Lower leg skin (tissue), 4 donors: ENCODE results near the gene LRRFIP1. TPM values are rescaled to one million over a fixed set of nuclear protein-coding genes. Genes with fewer than 3 reads are reported as not detected.

Source experiments
- DNase-seq, 2 donors: peaks; one replicate each; pipeline ENCODE4 v3.0.0-alpha.2; 2019; ENCODE audit warnings: low spot score in 2 of 2
- H3K4me3 ChIP-seq: fragments of 200-600 bp; sonication (generic); 2 replicates; pipeline ENCODE4 v1.5.1; 2017; ENCODE audit warnings: mild to moderate bottlenecking, low read depth; ENCODE audit not compliant: poor library complexity, severe bottlenecking
- POLR2A ChIP-seq, 2 donors: fragments of 450-650 bp; IDR thresholded peaks; one replicate each; pipeline ENCODE4 v1.6.1; 2016 to 2017; ENCODE audit warnings: antibody characterized with exemption in 2 of 2, mild to moderate bottlenecking in 1 of 2, moderate library complexity in 1 of 2
- WGBS, 2 donors: methylation state at CpG; one replicate each; pipeline ENCODE4 v1.1.5; 2018; 5-methylcytosine and 5-hydroxymethylcytosine counted together
- intact Hi-C: fragments of 100-400 bp; cut with DNase I; formaldehyde crosslinking; loops from one replicate; pipeline ENCODE4 v1.15.0; 2023; ENCODE audit warnings: low total_unique reads
- total RNA-seq, 4 donors: library from RNA; depleted of rRNA; stranded (reverse); fragments of >200 nt; gene quantifications; one replicate each; pipeline ENCODE4 v1.1.0, GENCODE V29; 2016
- TF ChIP-seq, protein P1 (sequence below), 3 donors: fragments of 450-650 bp; IDR thresholded peaks; one replicate each; pipeline ENCODE4 v1.5.1; 2016; ENCODE audit warnings: antibody characterized with exemption in 3 of 3, mild to moderate bottlenecking in 3 of 3, moderate library complexity in 2 of 3

The LRRFIP1 gene
- total RNA-seq, 4 donors from 2014 or later = 45.5 to 88.0 (median 67.5) TPM

DNA sequence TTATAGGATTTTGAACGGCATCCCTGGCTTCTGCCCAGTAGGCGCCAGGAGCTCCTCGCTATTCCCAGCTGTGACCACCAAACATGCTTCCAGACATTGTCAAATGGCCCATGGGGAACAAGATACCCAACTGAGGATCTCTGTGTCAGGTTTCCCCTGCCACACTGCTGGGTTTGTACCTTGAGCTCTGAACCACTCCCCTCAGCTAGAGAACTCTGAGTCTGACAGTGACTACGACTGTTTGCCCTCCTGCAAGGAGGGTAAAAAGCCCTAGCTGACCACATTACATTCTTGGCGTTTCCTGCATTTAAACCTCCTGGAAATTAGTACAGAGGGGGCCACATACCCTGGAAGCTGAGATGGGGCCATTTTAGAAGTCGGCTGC, 12.4 kb downstream of the LRRFIP1 start:
- no peak for DNase-seq
- 90 to 91% methylated on average over 6 of the region's 6 CpGs for WGBS, 2 donors
- intact Hi-C loops = no loop called here
- H3K4me3 ChIP-seq = no peak overlapping the region
- TF ChIP-seq, protein P1, sequence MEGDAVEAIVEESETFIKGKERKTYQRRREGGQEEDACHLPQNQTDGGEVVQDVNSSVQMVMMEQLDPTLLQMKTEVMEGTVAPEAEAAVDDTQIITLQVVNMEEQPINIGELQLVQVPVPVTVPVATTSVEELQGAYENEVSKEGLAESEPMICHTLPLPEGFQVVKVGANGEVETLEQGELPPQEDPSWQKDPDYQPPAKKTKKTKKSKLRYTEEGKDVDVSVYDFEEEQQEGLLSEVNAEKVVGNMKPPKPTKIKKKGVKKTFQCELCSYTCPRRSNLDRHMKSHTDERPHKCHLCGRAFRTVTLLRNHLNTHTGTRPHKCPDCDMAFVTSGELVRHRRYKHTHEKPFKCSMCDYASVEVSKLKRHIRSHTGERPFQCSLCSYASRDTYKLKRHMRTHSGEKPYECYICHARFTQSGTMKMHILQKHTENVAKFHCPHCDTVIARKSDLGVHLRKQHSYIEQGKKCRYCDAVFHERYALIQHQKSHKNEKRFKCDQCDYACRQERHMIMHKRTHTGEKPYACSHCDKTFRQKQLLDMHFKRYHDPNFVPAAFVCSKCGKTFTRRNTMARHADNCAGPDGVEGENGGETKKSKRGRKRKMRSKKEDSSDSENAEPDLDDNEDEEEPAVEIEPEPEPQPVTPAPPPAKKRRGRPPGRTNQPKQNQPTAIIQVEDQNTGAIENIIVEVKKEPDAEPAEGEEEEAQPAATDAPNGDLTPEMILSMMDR (IDR thresholded peaks at IDR 0.05) = no peak
- TF ChIP-seq POLR2A (IDR thresholded peaks at IDR 0.05) = no peak

GRCh38 chr2:237640493-237640998, 13.2 kb downstream of the LRRFIP1 start:
- peak in 1 of 2 donors; percentile 70 for DNase-seq
- intact Hi-C loops = no loop called here
- TF ChIP-seq POLR2A (IDR thresholded peaks at IDR 0.05) = no peak
- TF ChIP-seq, protein P1 (IDR thresholded peaks at IDR 0.05) = no peak
- 91 to 94% methylated on average over 12 of the region's 12 CpGs for WGBS, 2 donors
- no peak overlapping the region for H3K4me3 ChIP-seq

GRCh38 chr2:237642038-237642734, 14.8 kb downstream of the LRRFIP1 start:
- DNase-seq = peak in 1 of 2 donors; percentile 39
- H3K4me3 ChIP-seq = no peak overlapping the region
- WGBS, 2 donors = 90 to 92% methylated on average over 9 to 10 of the region's 12 CpGs
- intact Hi-C loops = no loop called here
- TF ChIP-seq POLR2A (IDR thresholded peaks at IDR 0.05) = no peak
- TF ChIP-seq, protein P1 (IDR thresholded peaks at IDR 0.05) = no peak

DNA sequence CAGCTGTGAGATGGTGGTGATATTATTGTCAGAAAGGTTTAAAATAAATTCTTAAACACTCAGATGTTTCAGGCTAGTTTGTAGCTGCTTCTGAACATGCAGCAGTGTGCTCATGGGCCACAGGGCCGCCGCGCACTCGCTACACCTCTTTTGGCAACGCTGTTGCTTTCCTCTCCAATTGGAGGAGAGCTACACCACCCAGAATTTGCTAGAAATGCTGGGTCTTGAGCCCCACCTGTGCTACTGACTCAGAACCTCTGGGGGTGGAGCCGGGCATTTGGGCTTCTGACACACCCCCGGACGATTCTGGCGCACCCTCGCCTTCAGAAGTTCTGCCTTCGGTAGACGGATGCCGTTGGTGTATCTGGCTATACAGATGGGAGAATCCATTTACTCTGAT, 15.7 kb downstream of the LRRFIP1 start:
- peak in 1 of 2 donors; percentile 49 for DNase-seq
- intact Hi-C loops = no loop called here
- WGBS, 2 donors = 89 to 91% methylated on average over 13 of the region's 13 CpGs
- TF ChIP-seq, protein P1 (IDR thresholded peaks at IDR 0.05) = no peak
- TF ChIP-seq POLR2A (IDR thresholded peaks at IDR 0.05) = no peak
- H3K4me3 ChIP-seq = no peak overlapping the region

DNA sequence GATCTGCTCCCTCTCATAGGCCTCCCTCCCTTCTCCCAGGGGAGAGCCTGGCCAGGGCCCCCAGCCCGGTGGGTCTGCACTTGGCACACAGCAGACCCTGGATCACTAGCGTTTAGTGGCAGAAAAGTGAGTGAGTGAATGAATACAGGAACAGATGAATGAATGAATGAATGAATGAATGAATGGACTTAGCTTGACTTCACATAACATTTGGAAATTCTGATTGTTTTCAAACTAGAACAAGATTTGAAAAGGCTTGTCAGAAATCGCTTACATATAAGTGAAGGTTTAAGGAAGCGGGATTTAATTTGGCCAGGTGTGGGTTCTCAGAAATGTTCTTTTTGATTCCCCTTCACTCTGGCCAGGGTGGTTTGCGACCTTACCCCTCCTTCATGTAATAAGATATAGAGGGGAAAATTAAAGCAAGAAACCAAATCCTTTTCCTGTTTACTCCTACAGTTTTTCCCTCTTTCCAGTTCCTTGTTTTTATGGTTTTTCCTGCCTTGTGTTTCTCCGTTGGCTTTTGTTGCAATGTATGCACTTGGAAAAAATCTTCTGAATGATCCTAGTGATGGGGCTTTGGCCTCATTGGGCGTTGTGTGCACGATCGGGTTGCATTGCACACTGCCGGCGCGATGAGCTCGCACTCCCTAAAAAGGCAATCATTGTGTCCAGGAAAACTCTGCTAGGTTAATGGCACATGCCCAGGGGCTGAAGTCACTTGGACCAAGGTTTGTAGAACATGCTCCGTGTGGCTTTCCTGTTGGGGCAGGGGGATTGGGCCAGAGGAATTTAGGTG, 16.4 kb downstream of the LRRFIP1 start:
- intact Hi-C loops = no loop called here
- peak in 1 of 2 donors; percentile 71 for DNase-seq
- TF ChIP-seq POLR2A (IDR thresholded peaks at IDR 0.05) = no peak
- TF ChIP-seq, protein P1 (IDR thresholded peaks at IDR 0.05) = no peak
- H3K4me3 ChIP-seq = no peak overlapping the region
- WGBS, 2 donors = 90 to 94% methylated on average over 14 of the region's 14 CpGs
